CD4-positive, alpha-beta T cell treated with Interleukin-10 for 1 hour (primary cell): Measurements from ENCODE around the gene ITCH.
"Not testable (repeated sequence)": the region's sequence is repeated elsewhere in the genome, so short reads cannot be mapped to it uniquely, and the experiment has no call there.

Experiments used
- DNase-seq: peaks from one replicate; pipeline ENCODE4 v3.0.0-alpha.2; 2020

The ITCH gene

GRCh38 chr20:34363062-34363464, at the start of gene ITCH:
TSS of gene ITCH (plus strand) at chr20:34363273. CDS start at chr20:34393812, 30,539 bp downstream.
- DNase-seq: peak; percentile 92

GRCh38 chr20:34315236-34315635, 47.8 kb upstream of the ITCH start:
- no peak for DNase-seq

GRCh38 chr20:34316196-34316814, 46.8 kb upstream of the ITCH start:
- DNase-seq: no peak

- no peak for DNase-seq
Measured at GRCh38 chr20:34318609-34319443, 44.2 kb upstream of the ITCH start.

GRCh38 chr20:34320861-34321260, 42.2 kb upstream of the ITCH start:
- DNase-seq: no peak

- DNase-seq: no peak
Measured at GRCh38 chr20:34322267-34323105, 40.6 kb upstream of the ITCH start.

- DNase-seq: no peak
Measured at GRCh38 chr20:34324541-34324940, 38.5 kb upstream of the ITCH start.

- not testable (repeated sequence) for DNase-seq
Measured at GRCh38 chr20:34328207-34328606, 34.9 kb upstream of the ITCH start.

- DNase-seq: no peak
Measured at GRCh38 chr20:34328928-34329677, 34.0 kb upstream of the ITCH start.

- DNase-seq: not testable (repeated sequence)
Measured at GRCh38 chr20:34330861-34331544, 32.1 kb upstream of the ITCH start.

- no peak for DNase-seq
Measured at GRCh38 chr20:34331838-34332237, 31.2 kb upstream of the ITCH start.

- DNase-seq: no peak
Measured at GRCh38 chr20:34332262-34332920, 30.7 kb upstream of the ITCH start.

- no peak for DNase-seq
Measured at GRCh38 chr20:34333786-34334185, 29.3 kb upstream of the ITCH start.

- no peak for DNase-seq
Measured at GRCh38 chr20:34334654-34335407, 28.2 kb upstream of the ITCH start.

- no peak for DNase-seq
Measured at GRCh38 chr20:34337544-34337943, 25.5 kb upstream of the ITCH start.

GRCh38 chr20:34337982-34338726, 24.9 kb upstream of the ITCH start:
- no peak for DNase-seq

GRCh38 chr20:34340726-34341125, 22.3 kb upstream of the ITCH start:
- DNase-seq: not testable (repeated sequence)

- not testable (repeated sequence) for DNase-seq
Measured at GRCh38 chr20:34341199-34341598, 21.9 kb upstream of the ITCH start.

- no peak for DNase-seq
Measured at GRCh38 chr20:34343458-34344211, 19.4 kb upstream of the ITCH start.
